A673 (cell line): Measurements from ENCODE around the gene MMP10.

Experiments used
- CTCF ChIP-seq: fragments of 300-800, 200-600 bp; sonication (generic); conservative IDR thresholded peaks from 2 replicates; pipeline ENCODE4 v1.5.1; 2017; ENCODE audit warnings: low read depth, mild to moderate bottlenecking, antibody characterized with exemption, low read length, moderate library complexity, mixed read lengths
- EZH2 ChIP-seq: fragments of 200-600 bp; sonication (generic); IDR thresholded peaks from 2 replicates; pipeline ENCODE4 v1.6.1; 2017; ENCODE audit warnings: borderline replicate concordance, low read depth, mild to moderate bottlenecking, mixed read lengths, antibody characterized with exemption, low read length; ENCODE audit not compliant: poor library complexity, severe bottlenecking

GRCh38 chr11:102794382-102794781, 14.0 kb upstream of the MMP10 start:
- no peak for TF ChIP-seq EZH2
- peak; percentile 85 for TF ChIP-seq CTCF
